ENCODE measurements around the gene MASP2. TPM values are rescaled to one million over a fixed set of nuclear protein-coding genes. Genes with fewer than 3 reads are reported as not detected.
A peak's percentile ranks its signal among the peaks of the same experiment; 100 is the strongest.

The MASP2 gene
- total RNA-seq, 1 experiment from 2014 or later = 0.25 TPM

DNA sequence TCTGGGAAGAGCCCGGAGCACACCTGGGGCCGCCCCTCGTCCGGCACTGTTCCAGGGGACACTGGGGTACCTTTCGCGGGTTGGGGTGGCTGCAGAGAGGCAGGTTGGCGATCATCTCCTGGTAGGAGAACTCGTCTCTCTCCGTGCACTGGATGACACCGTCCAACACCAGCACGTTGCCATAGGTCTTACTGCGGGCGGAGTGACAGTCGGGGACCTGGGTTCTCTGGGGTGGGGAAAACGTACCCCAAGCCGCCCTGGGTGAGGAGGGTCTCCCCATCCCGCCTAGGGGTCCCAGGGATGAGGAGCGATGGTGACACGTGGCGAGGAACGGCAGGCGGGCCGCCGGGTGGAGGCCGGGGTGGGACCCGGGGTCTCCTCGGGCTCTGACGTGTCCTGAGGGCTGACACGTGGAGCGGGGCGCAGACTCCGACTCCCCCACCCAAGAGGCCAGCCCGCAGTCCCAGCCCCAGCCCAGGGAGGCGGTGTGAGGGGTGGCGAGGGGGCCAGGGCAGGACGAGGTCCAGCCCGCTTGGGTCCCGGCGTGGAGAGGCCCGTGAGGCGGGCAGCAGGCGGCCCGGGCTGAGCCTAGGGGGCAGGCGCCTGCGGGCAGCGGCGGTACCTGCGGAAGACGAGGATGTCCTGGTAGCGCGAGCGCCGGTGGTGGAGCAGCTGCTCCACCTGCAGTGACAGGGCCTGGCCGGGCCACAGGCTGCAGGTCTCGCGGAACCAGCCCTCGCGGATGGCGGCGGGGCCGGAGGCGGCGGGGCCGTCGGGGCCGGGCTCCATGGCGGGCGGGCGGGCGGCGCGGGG, 12.3 kb upstream of the MASP2 start (continued):
- TF ChIP-seq, protein P1, sequence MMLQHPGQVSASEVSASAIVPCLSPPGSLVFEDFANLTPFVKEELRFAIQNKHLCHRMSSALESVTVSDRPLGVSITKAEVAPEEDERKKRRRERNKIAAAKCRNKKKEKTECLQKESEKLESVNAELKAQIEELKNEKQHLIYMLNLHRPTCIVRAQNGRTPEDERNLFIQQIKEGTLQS (IDR thresholded peaks at IDR 0.05) = no peak

DNA sequence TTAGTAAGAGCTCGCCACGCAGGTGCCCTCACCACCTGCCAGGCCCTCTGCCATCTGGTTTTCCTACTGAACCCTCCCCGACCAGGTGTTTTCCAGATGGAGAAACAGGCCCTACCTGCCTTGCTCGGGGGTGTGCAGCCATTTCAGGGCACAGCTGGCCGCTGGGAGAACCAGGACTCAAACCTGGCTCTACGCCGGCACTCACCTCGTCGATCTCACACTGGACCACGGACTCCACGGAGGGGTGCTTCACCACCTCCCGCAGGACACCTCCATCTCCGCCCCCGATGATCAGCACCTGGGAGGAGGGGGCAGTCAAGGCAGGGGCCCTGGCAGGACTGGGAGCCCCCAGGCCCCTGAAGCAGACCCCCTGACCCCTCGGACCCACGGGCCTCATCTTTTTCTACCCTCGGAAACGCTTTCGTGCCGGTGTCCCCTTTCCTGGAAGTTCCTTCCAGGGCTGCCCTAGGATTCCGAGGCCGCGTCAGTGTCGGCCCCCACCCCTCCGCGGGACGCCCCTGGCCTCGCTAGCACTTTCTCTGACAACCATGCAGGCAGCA, 11.6 kb upstream of the MASP2 start:
- H2AFZ ChIP-seq (ENCODE audit: low read depth, low read length, poor library complexity, severe bottlenecking) = no peak overlapping the region
- H3K4me1 ChIP-seq (ENCODE audit: control insufficient read depth in 1 of 2, insufficient read depth in 2 of 2, low read length in 2 of 2) = peaks cover 6 to 21% of the 10 kb centered on the region in 2 experiments; a peak in 3 of 4 replicates
- H3K79me2 ChIP-seq (ENCODE audit: insufficient read depth, low read length) = peaks cover 44% of the 10 kb centered on the region
- TF ChIP-seq POLR2A (IDR thresholded peaks at IDR 0.05; ENCODE audit: borderline replicate concordance, extremely low read depth, insufficient read depth, insufficient read length) (no peak), EZH2phosphoT487 (IDR thresholded peaks at IDR 0.05; ENCODE audit: borderline replicate concordance) (no peak), ZNF274 (IDR thresholded peaks at IDR 0.05; ENCODE audit: low read depth, low read length) (no peak), ZFX (IDR thresholded peaks at IDR 0.05) (no peak), EGR1 (IDR thresholded peaks at IDR 0.05; ENCODE audit: low read depth) (no peak), FOSL1 (IDR thresholded peaks at IDR 0.05; ENCODE audit: low read depth) (no peak), EZH2 (IDR thresholded peaks at IDR 0.05) (no peak), SRF (IDR thresholded peaks at IDR 0.05; ENCODE audit: low read depth) (no peak), POLR2AphosphoS5 (IDR thresholded peaks at IDR 0.05; ENCODE audit: low read depth, low read length) (no peak), YY1 (IDR thresholded peaks at IDR 0.05; ENCODE audit: extremely low read depth, insufficient replicate concordance, low read depth, low read length) (no peak), SP1 (IDR thresholded peaks at IDR 0.05; ENCODE audit: low read depth) (no peak), ELF1 (IDR thresholded peaks at IDR 0.05; ENCODE audit: borderline replicate concordance, low read depth) (no peak), CBX3 (IDR thresholded peaks at IDR 0.05; ENCODE audit: low read depth) (no peak), SIN3A (IDR thresholded peaks at IDR 0.05; ENCODE audit: low read depth) (no peak), JUND (IDR thresholded peaks at IDR 0.05) (no peak), RAD21 (IDR thresholded peaks at IDR 0.05; ENCODE audit: low read depth) (no peak)
- TF ChIP-seq, protein P1 (IDR thresholded peaks at IDR 0.05) = no peak
- TF ChIP-seq, protein P2, sequence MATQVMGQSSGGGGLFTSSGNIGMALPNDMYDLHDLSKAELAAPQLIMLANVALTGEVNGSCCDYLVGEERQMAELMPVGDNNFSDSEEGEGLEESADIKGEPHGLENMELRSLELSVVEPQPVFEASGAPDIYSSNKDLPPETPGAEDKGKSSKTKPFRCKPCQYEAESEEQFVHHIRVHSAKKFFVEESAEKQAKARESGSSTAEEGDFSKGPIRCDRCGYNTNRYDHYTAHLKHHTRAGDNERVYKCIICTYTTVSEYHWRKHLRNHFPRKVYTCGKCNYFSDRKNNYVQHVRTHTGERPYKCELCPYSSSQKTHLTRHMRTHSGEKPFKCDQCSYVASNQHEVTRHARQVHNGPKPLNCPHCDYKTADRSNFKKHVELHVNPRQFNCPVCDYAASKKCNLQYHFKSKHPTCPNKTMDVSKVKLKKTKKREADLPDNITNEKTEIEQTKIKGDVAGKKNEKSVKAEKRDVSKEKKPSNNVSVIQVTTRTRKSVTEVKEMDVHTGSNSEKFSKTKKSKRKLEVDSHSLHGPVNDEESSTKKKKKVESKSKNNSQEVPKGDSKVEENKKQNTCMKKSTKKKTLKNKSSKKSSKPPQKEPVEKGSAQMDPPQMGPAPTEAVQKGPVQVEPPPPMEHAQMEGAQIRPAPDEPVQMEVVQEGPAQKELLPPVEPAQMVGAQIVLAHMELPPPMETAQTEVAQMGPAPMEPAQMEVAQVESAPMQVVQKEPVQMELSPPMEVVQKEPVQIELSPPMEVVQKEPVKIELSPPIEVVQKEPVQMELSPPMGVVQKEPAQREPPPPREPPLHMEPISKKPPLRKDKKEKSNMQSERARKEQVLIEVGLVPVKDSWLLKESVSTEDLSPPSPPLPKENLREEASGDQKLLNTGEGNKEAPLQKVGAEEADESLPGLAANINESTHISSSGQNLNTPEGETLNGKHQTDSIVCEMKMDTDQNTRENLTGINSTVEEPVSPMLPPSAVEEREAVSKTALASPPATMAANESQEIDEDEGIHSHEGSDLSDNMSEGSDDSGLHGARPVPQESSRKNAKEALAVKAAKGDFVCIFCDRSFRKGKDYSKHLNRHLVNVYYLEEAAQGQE (IDR thresholded peaks at IDR 0.05; ENCODE audit: low read depth) = no peak
- TF ChIP-seq, protein P3, sequence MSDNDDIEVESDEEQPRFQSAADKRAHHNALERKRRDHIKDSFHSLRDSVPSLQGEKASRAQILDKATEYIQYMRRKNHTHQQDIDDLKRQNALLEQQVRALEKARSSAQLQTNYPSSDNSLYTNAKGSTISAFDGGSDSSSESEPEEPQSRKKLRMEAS (IDR thresholded peaks at IDR 0.05) = no peak
- TF ChIP-seq, protein P4, sequence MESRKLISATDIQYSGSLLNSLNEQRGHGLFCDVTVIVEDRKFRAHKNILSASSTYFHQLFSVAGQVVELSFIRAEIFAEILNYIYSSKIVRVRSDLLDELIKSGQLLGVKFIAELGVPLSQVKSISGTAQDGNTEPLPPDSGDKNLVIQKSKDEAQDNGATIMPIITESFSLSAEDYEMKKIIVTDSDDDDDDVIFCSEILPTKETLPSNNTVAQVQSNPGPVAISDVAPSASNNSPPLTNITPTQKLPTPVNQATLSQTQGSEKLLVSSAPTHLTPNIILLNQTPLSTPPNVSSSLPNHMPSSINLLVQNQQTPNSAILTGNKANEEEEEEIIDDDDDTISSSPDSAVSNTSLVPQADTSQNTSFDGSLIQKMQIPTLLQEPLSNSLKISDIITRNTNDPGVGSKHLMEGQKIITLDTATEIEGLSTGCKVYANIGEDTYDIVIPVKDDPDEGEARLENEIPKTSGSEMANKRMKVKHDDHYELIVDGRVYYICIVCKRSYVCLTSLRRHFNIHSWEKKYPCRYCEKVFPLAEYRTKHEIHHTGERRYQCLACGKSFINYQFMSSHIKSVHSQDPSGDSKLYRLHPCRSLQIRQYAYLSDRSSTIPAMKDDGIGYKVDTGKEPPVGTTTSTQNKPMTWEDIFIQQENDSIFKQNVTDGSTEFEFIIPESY (IDR thresholded peaks at IDR 0.05; ENCODE audit: extremely low read depth, insufficient replicate concordance, low read length) = no peak
- H3K27ac ChIP-seq (ENCODE audit: low read depth, low read length) = peak overlapping the region; percentile 90
- no peaks in the 10 kb centered on the region for H3K9me3 ChIP-seq (ENCODE audit: control insufficient read depth in 1 of 2, insufficient read depth in 1 of 2, low read depth in 1 of 2, low read length in 2 of 2)
- peaks cover 2 to 30% of the 10 kb centered on the region in 2 experiments; a peak in 2 of 4 replicates for H3K36me3 ChIP-seq (ENCODE audit: control insufficient read depth in 1 of 2, insufficient read depth in 2 of 2, low read length in 2 of 2)
- H3K9ac ChIP-seq (ENCODE audit: low read length) = peak overlapping the region; percentile 90
- H4K20me1 ChIP-seq (ENCODE audit: insufficient read depth) = no peaks in the 10 kb centered on the region
- intact Hi-C loops (cut with micrococcal nuclease) = no loop called here
- peak overlapping the region; percentile 95 for H3K4me2 ChIP-seq (ENCODE audit: low read length)
- DNase-seq (ENCODE audit: low read depth, low spot score) (no peak), ATAC-seq (no peak)
- no peaks in the 10 kb centered on the region for H3K9me2 ChIP-seq (ENCODE audit: insufficient read depth)
- TSS peak; percentile 47 for BruUV-seq (replicated peaks)
- H3K27me3 ChIP-seq (ENCODE audit: insufficient read depth, low read length) = no peaks in the 10 kb centered on the region
- RAD21 ChIA-PET (ENCODE audit: low non-redundant PET in 1 of 2, low total read pairs in 2 of 2, uncharacterized antibody in 2 of 2, unreplicated experiment in 2 of 2) = interaction anchor here in 1 of 2 experiments (0.6 kb wide), 1 partner anchor 21 kb away, joined by 4 read pairs; no protein-coding TSS in a partner anchor
- H3K4me3 ChIP-seq (replicated peaks in 1 of 2; ENCODE audit: low read depth in 1 of 2, low read length in 2 of 2) = peak overlapping the region; percentile 93 to 98
- POLR2A ChIA-PET = no interaction called here
- CTCF ChIA-PET = no interaction called here
